Right ventricle myocardium superior (tissue), 1 donor: ENCODE measurements around the gene CYB5B. TPM values are rescaled to one million over a fixed set of nuclear protein-coding genes. Genes with fewer than 3 reads are reported as not detected.
A peak's percentile ranks its signal among the peaks of the same experiment; 100 is the strongest.
"Not testable (repeated sequence)": the region's sequence is repeated elsewhere in the genome, so short reads cannot be mapped to it uniquely, and the experiment has no call there.

ENCODE experiments used
- ATAC-seq: fragments of 200-7000 bp; cut with Tn5 transposase; one replicate; pipeline ENCODE4 v1.9.1; 2020; ENCODE audit warnings: mild to moderate bottlenecking; ENCODE audit not compliant: poor library complexity
- DNase-seq: peaks from one replicate; pipeline ENCODE4 v3.0.0-alpha.2; 2020
- intact Hi-C: fragments of 100-400 bp; cut with DNase I; formaldehyde crosslinking; loops from one replicate; pipeline ENCODE4 v1.11.2; 2022
- total RNA-seq: library from RNA; stranded (reverse); fragmentation: NEBNext Ultra II Directional; extraction: Animal tissue kit (Norgen Biotek cat#: 25700); gene quantifications from one replicate; pipeline ENCODE4 v1.2.1, GENCODE V29; 2021
- donor health status: DM: no; HTN: yes; CAD: no; lungs with severe emphysema.

The CYB5B gene
- total RNA-seq, 1 donor from 2014 or later: 55.4 TPM

- DNase-seq: no peak
- peak; percentile 36 for ATAC-seq
- intact Hi-C loops: no loop called here
These were observed 11.8 kb downstream of the CYB5B start for GRCh38 chr16:69435977-69436820.

- ATAC-seq: no peak
- intact Hi-C loops: no loop called here
- no peak for DNase-seq
These were observed 12.5 kb downstream of the CYB5B start for GRCh38 chr16:69436896-69437295.

GRCh38 chr16:69438465-69438864, 14.0 kb downstream of the CYB5B start:
- ATAC-seq (no peak), DNase-seq (no peak)
- intact Hi-C loops: no loop called here

- no peak for ATAC-seq
- DNase-seq: no peak
- intact Hi-C loops: loop anchor here (10.0 kb wide), 1 partner anchor 125 kb away; the partner anchor contains the start of gene NFAT5
These were observed 15.8 kb downstream of the CYB5B start for GRCh38 chr16:69440250-69440649.

GRCh38 chr16:69441030-69441429, 16.6 kb downstream of the CYB5B start:
- intact Hi-C loops: loop anchor here (10.0 kb wide), 1 partner anchor 124 kb away; the partner anchor contains the start of gene NFAT5
- DNase-seq, ATAC-seq: not testable (repeated sequence)

GRCh38 chr16:69443927-69444631, 19.7 kb downstream of the CYB5B start:
- intact Hi-C loops: loop anchor here (10.0 kb wide), 1 partner anchor 121 kb away; the partner anchor contains the start of gene NFAT5
- peak; percentile 68 for ATAC-seq
- peak; percentile 53 for DNase-seq

GRCh38 chr16:69444873-69445517, 20.6 kb downstream of the CYB5B start:
- ATAC-seq: peak; percentile 58
- intact Hi-C loops: loop anchor here (10.0 kb wide), 1 partner anchor 120 kb away; the partner anchor contains the start of gene NFAT5
- no peak for DNase-seq

GRCh38 chr16:69448470-69449193, 24.2 kb downstream of the CYB5B start:
- DNase-seq (no peak), ATAC-seq (peak; percentile 25)
- intact Hi-C loops: loop anchor here (10.0 kb wide), 1 partner anchor 116 kb away; the partner anchor contains the start of gene NFAT5

GRCh38 chr16:69451166-69451565, 26.7 kb downstream of the CYB5B start:
- peak; percentile 45 for ATAC-seq
- intact Hi-C loops: no loop called here
- no peak for DNase-seq

- DNase-seq (no peak), ATAC-seq (no peak)
- intact Hi-C loops: no loop called here
These were observed 29.5 kb downstream of the CYB5B start for GRCh38 chr16:69453936-69454335.

GRCh38 chr16:69463876-69464275, 39.5 kb downstream of the CYB5B start:
- no peak for DNase-seq
- ATAC-seq: no peak
- intact Hi-C loops: no loop called here

GRCh38 chr16:69465083-69465721, 40.8 kb downstream of the CYB5B start:
- intact Hi-C loops: no loop called here
- DNase-seq (no peak), ATAC-seq (no peak)

GRCh38 chr16:69465881-69466280, 41.5 kb downstream of the CYB5B start:
- intact Hi-C loops: no loop called here
- ATAC-seq: no peak

GRCh38 chr16:69466547-69466946, 42.1 kb downstream of the CYB5B start:
- DNase-seq (no peak), ATAC-seq (no peak)
- intact Hi-C loops: no loop called here

More at GRCh38 chr16:69465881-69466280, 41.5 kb downstream of the CYB5B start:
- no peak for DNase-seq

- DNase-seq: no peak
- no peak for ATAC-seq
- intact Hi-C loops: no loop called here
These were observed 42.7 kb downstream of the CYB5B start for GRCh38 chr16:69467080-69467479.

- ATAC-seq: no peak
- intact Hi-C loops: no loop called here
These were observed 43.2 kb downstream of the CYB5B start for GRCh38 chr16:69467531-69468204.

GRCh38 chr16:69469807-69470561, 45.6 kb downstream of the CYB5B start:
- intact Hi-C loops: no loop called here
- ATAC-seq (no peak), DNase-seq (no peak)

More at GRCh38 chr16:69467531-69468204, 43.2 kb downstream of the CYB5B start:
- DNase-seq: no peak
